ENCODE results near the gene ADK. TPM values are rescaled to one million over a fixed set of nuclear protein-coding genes. Genes with fewer than 3 reads are reported as not detected.

Gene ADK
- total and polyA plus RNA-seq, 2 of the 13 experiments (the other 11 are each of a cell fraction or from before 2014, with no cell fraction given), result 48.6 to 79.1 TPM

GRCh38 chr10:74167443-74167842, 16.4 kb downstream of the ADK start:
- no peak for DNase-seq (ENCODE audit: low spot score)
- in situ Hi-C loops (cut with HindIII; ENCODE audit: extremely low pct_ligation_motif_present, low pct_unique_long_range_greater_than_20kb), result no loop called here
- H3K4me1 ChIP-seq (ENCODE audit: insufficient read depth, low read length), result peaks cover 9% of the 10 kb centered on the region
- no peaks in the 10 kb centered on the region for H3K9me3 ChIP-seq (ENCODE audit: low read length)
- H3K79me2 ChIP-seq (ENCODE audit: insufficient read depth, low read length), result peaks cover 9% of the 10 kb centered on the region
- CTCF ChIA-PET (ENCODE audit: low intra/inter-chr PET ratio, low total read pairs), result no interaction called here
- no peak overlapping the region for H3K4me3 ChIP-seq (replicated peaks in 1 of 3; ENCODE audit: insufficient read depth in 1 of 3, low read depth in 2 of 3, low read length in 3 of 3)
- no peak for FAIRE-seq
- TF ChIP-seq ZNF792 (CRISPR knock-in tag; IDR thresholded peaks at IDR 0.05) (no peak), ZNF362 (CRISPR knock-in tag; IDR thresholded peaks at IDR 0.05; ENCODE audit: borderline replicate concordance) (no peak), ZNF318 (CRISPR knock-in tag; IDR thresholded peaks at IDR 0.05) (no peak), ZMYM2 (CRISPR knock-in tag; IDR thresholded peaks at IDR 0.05) (no peak), IKZF5 (CRISPR knock-in tag; IDR thresholded peaks at IDR 0.05) (no peak), ZNF296 (CRISPR knock-in tag; conservative IDR thresholded peaks at IDR 0.05) (no peak)
- no TSS peak for BruUV-seq (replicated peaks)
- H3K27me3 ChIP-seq (ENCODE audit: control insufficient read depth in 1 of 2, insufficient read depth in 2 of 2, low read length in 2 of 2), result no peaks in the 10 kb centered on the region
- H3K4me2 ChIP-seq (ENCODE audit: low read depth, low read length), result no peak overlapping the region
- no peak overlapping the region for H3K9ac ChIP-seq (ENCODE audit: insufficient read depth, low read depth, low read length)
- POLR2A ChIA-PET, result no interaction called here
- no peak for ATAC-seq
- H2AFZ ChIP-seq (ENCODE audit: low read length), result no peak overlapping the region
- 90% methylated on average over 1 of the region's 1 CpG for WGBS (ENCODE audit: low lambda C conversion rate)
- no peaks in the 10 kb centered on the region for H3K36me3 ChIP-seq (replicated peaks in 1 of 2; ENCODE audit: control insufficient read depth in 1 of 2, insufficient read depth in 2 of 2, low read length in 2 of 2)
- H4K20me1 ChIP-seq (ENCODE audit: insufficient read depth, low read length), result no peaks in the 10 kb centered on the region
- intact Hi-C loops (cut with micrococcal nuclease; ENCODE audit: unreplicated experiment), result no loop called here
- no peak overlapping the region for H3K27ac ChIP-seq (ENCODE audit: extremely low read length, insufficient read depth, low read length)
